ENCODE measurements around the gene C11orf91. TPM values are rescaled to one million over a fixed set of nuclear protein-coding genes. Genes with fewer than 3 reads are reported as not detected.

The C11orf91 gene
- total RNA-seq, 1 experiment from 2014 or later: 1.3 TPM

DNA sequence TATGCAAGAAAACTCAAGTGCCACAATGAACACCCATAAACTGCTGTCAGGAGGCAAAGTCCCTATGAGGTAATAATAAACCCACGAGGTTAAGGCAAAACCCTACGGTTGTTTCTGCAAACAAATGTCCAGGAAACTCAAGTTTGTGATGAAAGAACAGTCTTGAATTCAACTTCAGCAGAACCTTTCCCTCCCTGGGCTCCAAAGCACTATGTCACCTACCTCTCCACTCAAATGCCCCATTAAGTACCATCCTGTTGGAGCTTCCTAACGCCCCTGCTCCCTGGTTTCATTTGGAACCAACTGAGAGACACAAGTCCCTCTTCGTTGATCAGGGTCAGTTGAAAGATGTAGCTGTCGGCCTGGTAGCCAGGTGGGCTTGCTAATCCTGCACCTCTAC, 2.6 kb upstream of the C11orf91 start:
- DNase-seq (ENCODE audit: low read depth, low spot score): no peak
- H3K27ac ChIP-seq (ENCODE audit: low read length): peak overlapping the region; percentile 93
- no peaks in the 10 kb centered on the region for H3K9me3 ChIP-seq (ENCODE audit: control insufficient read depth, insufficient read depth, low read depth, low read length)
- peaks cover 92% of the 10 kb centered on the region for H3K4me1 ChIP-seq (ENCODE audit: control insufficient read depth, insufficient read depth, low read length)
- TF ChIP-seq POLR2AphosphoS5 (IDR thresholded peaks at IDR 0.05; ENCODE audit: low read depth, low read length): peak; percentile 56
- no peak for TF ChIP-seq TCF7L2 (IDR thresholded peaks at IDR 0.05; ENCODE audit: low read depth, low read length)
- ATAC-seq: no peak
- no peaks in the 10 kb centered on the region for H3K27me3 ChIP-seq (ENCODE audit: control insufficient read depth, insufficient read depth, low read length)
- peaks cover 2% of the 10 kb centered on the region; the same call in 1 of the 2 replicates for H3K36me3 ChIP-seq (ENCODE audit: control insufficient read depth, insufficient read depth, low read length)
- ChIA-PET CTCF (interaction anchor here (0.7 kb wide), 1 partner anchor 11 kb away, joined by 3 read pairs; no protein-coding TSS in a partner anchor), POLR2A (no interaction called here)
- no peak overlapping the region for H3K4me3 ChIP-seq (ENCODE audit: low read depth in 2 of 2, low read length in 2 of 2)
- no TSS peak for BruUV-seq (replicated peaks)
- intact Hi-C loops (cut with micrococcal nuclease; ENCODE audit: unreplicated experiment) (no loop called here), in situ Hi-C loops (cut with HindIII; ENCODE audit: low pct_unique_long_range_greater_than_20kb, low sequenced_read_pairs) (no loop called here)

DNA sequence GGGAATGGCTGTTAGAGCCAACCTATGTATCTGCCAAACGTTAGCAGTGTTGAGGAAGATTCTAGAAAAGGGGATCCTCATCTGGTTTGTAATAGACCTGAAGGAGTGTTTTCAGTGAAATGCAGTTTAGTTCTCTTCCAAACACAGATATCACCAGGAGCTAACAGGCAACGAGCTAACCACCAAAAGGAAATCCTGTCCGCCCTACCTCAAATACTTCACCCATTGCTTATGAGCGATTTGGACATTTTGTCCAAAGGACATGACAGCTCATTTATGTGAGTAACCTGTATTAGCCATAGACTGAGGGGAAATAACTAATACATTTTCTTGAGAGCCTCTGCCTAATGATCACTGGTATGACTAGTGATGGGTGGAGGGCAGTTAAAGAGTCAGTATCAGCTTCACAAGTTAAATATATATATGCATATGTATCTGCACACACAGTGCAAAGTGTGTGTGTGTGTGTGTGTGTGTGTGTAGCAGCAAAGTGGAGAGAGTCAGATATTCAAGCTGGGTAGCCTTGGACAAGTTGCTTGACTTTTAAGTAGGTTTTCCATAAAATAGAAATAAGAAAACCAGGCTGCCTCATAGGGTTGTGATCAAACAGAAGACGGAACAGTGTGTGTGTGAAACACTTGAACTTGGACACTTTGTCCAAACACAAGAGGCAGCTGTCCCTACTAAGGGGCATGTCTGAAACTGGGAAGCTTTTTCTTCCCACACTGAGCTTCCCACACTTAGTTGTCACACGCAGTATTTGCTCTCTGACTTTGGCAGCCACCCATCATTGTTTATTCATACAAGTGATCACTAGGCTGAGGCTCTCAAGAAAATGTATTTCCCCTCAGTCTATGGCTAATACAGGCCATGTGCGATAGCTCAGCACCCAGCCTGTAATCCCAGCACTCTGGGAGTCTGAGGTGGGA, 940 bp upstream of the C11orf91 start:
- peak overlapping the region; percentile 48 to 53 for H3K4me3 ChIP-seq (ENCODE audit: low read depth in 2 of 2, low read length in 2 of 2)
- ATAC-seq: peak; percentile 36
- ChIA-PET POLR2A (interaction anchor here (0.7 to 2.7 kb wide), 3 partner anchors 10 to 35 kb away, joined by 6 to 12 read pairs (median 7); partner anchors contain the start of gene CD59), CTCF (interaction anchor here (0.6 to 2.1 kb wide), 4 partner anchors 9 to 1308 kb away, joined by 3 to 6 read pairs (median 3); no protein-coding TSS in a partner anchor)
- in situ Hi-C loops (cut with HindIII; ENCODE audit: low pct_unique_long_range_greater_than_20kb, low sequenced_read_pairs): no loop called here
- H3K27me3 ChIP-seq (ENCODE audit: control insufficient read depth, insufficient read depth, low read length): no peaks in the 10 kb centered on the region
- TF ChIP-seq, protein P1, sequence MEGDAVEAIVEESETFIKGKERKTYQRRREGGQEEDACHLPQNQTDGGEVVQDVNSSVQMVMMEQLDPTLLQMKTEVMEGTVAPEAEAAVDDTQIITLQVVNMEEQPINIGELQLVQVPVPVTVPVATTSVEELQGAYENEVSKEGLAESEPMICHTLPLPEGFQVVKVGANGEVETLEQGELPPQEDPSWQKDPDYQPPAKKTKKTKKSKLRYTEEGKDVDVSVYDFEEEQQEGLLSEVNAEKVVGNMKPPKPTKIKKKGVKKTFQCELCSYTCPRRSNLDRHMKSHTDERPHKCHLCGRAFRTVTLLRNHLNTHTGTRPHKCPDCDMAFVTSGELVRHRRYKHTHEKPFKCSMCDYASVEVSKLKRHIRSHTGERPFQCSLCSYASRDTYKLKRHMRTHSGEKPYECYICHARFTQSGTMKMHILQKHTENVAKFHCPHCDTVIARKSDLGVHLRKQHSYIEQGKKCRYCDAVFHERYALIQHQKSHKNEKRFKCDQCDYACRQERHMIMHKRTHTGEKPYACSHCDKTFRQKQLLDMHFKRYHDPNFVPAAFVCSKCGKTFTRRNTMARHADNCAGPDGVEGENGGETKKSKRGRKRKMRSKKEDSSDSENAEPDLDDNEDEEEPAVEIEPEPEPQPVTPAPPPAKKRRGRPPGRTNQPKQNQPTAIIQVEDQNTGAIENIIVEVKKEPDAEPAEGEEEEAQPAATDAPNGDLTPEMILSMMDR (IDR thresholded peaks at IDR 0.05): no peak
- TF ChIP-seq POLR2AphosphoS5 (IDR thresholded peaks at IDR 0.05; ENCODE audit: low read depth, low read length): peak; percentile 58
- peaks cover 91% of the 10 kb centered on the region for H3K4me1 ChIP-seq (ENCODE audit: control insufficient read depth, insufficient read depth, low read length)
- no peaks in the 10 kb centered on the region for H3K9me3 ChIP-seq (ENCODE audit: control insufficient read depth, insufficient read depth, low read depth, low read length)
- intact Hi-C loops (cut with micrococcal nuclease; ENCODE audit: unreplicated experiment): no loop called here
- peak overlapping the region; percentile 93 for H3K27ac ChIP-seq (ENCODE audit: low read length)
- BruUV-seq (replicated peaks): TSS peak; percentile 99
- H3K36me3 ChIP-seq (ENCODE audit: control insufficient read depth, insufficient read depth, low read length): no peaks in the 10 kb centered on the region; the same call in 1 of the 2 replicates
- peak; percentile 77 for DNase-seq (ENCODE audit: low read depth, low spot score)

DNA sequence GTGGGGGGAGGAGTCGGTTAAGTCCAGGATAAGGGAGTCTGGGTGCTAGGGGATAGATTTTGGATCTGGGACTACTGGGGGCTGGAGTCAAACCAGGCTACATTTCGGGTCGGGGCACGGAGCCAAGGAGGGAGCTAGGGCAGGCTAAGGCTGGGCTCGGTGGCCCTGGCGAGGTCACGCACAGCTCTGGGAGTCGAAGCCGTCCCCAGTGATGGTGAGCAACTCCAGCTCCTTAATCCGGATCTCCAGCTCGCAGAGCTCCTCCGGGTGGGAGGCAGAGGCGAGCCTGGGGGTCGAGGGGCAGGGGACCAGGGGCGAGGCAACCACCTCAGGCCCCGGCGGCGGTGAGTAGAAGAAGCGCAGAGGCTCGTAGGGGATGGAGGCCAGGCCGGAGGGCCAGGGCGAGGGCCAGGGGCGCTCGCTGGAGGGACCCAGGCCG, 544 bp downstream of the C11orf91 start:
- H3K27ac ChIP-seq (ENCODE audit: low read length): peak overlapping the region; percentile 94
- TF ChIP-seq, protein P2, sequence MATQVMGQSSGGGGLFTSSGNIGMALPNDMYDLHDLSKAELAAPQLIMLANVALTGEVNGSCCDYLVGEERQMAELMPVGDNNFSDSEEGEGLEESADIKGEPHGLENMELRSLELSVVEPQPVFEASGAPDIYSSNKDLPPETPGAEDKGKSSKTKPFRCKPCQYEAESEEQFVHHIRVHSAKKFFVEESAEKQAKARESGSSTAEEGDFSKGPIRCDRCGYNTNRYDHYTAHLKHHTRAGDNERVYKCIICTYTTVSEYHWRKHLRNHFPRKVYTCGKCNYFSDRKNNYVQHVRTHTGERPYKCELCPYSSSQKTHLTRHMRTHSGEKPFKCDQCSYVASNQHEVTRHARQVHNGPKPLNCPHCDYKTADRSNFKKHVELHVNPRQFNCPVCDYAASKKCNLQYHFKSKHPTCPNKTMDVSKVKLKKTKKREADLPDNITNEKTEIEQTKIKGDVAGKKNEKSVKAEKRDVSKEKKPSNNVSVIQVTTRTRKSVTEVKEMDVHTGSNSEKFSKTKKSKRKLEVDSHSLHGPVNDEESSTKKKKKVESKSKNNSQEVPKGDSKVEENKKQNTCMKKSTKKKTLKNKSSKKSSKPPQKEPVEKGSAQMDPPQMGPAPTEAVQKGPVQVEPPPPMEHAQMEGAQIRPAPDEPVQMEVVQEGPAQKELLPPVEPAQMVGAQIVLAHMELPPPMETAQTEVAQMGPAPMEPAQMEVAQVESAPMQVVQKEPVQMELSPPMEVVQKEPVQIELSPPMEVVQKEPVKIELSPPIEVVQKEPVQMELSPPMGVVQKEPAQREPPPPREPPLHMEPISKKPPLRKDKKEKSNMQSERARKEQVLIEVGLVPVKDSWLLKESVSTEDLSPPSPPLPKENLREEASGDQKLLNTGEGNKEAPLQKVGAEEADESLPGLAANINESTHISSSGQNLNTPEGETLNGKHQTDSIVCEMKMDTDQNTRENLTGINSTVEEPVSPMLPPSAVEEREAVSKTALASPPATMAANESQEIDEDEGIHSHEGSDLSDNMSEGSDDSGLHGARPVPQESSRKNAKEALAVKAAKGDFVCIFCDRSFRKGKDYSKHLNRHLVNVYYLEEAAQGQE (IDR thresholded peaks at IDR 0.05; ENCODE audit: insufficient read depth in 1 of 2, low read depth in 2 of 2, low read length in 1 of 2): no peak
- TF ChIP-seq POLR2AphosphoS5 (IDR thresholded peaks at IDR 0.05; ENCODE audit: low read depth, low read length) (no peak), SIN3A (IDR thresholded peaks at IDR 0.05; ENCODE audit: borderline replicate concordance, insufficient read depth, low read depth, low read length) (no peak), TCF7L2 (IDR thresholded peaks at IDR 0.05; ENCODE audit: low read depth, low read length) (no peak)
- TF ChIP-seq, protein P1 (IDR thresholded peaks at IDR 0.05): no peak
- CTCF ChIA-PET: interaction anchor here (1.1 to 2.1 kb wide), 2 partner anchors 42 to 338 kb away, joined by 4 to 6 read pairs; no protein-coding TSS in a partner anchor
- peak; percentile 1; the same call in 1 of the 2 replicates for ATAC-seq
- in situ Hi-C loops (cut with HindIII; ENCODE audit: low pct_unique_long_range_greater_than_20kb, low sequenced_read_pairs): no loop called here
- intact Hi-C loops (cut with micrococcal nuclease; ENCODE audit: unreplicated experiment): no loop called here
- POLR2A ChIA-PET: interaction anchor here (0.9 to 2.7 kb wide), 4 partner anchors 8 to 36 kb away, joined by 3 to 12 read pairs (median 4); partner anchors contain the start of gene CD59
- no TSS peak for BruUV-seq (replicated peaks)
- H3K4me3 ChIP-seq (ENCODE audit: low read depth in 2 of 2, low read length in 2 of 2): peak overlapping the region; percentile 26 to 48
- H3K36me3 ChIP-seq (ENCODE audit: control insufficient read depth, insufficient read depth, low read length): no peaks in the 10 kb centered on the region
- H3K4me1 ChIP-seq (ENCODE audit: control insufficient read depth, insufficient read depth, low read length): peaks cover 91% of the 10 kb centered on the region
- no peaks in the 10 kb centered on the region for H3K27me3 ChIP-seq (ENCODE audit: control insufficient read depth, insufficient read depth, low read length)
- H3K9me3 ChIP-seq (ENCODE audit: control insufficient read depth, insufficient read depth, low read depth, low read length): no peaks in the 10 kb centered on the region
- DNase-seq (ENCODE audit: low read depth, low spot score): no peak
